ENCODE data around the gene TNFRSF12A.
A peak's percentile ranks its signal among the peaks of the same experiment; 100 is the strongest.

Gene TNFRSF12A

GRCh38 chr16:2986623-2987188, 33.5 kb upstream of the TNFRSF12A start:
- no peak for DNase-seq (ENCODE audit: low read depth in 2 of 2)

DNA sequence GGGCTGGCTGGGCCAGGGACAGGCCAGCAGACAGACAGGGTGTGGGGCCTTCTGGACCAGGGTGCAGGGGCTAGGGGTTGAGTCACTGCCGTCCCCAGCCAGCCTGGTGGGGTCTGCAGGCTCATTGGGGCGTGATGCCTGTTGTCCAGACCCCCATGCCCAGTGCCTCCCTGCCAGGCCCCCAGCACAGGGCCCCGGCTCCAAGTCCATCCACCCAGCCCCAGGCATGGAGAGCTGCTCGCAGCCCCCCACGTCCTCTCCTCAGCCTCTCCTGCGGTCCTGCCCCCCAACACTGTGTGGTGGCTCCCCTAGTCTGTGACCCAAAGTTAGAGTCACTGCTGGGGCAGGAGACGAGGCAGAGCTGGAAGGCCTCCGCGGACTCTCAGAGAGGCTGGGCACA, 32.9 kb upstream of the TNFRSF12A start:
- DNase-seq (ENCODE audit: low read depth in 2 of 2) = no peak

DNA sequence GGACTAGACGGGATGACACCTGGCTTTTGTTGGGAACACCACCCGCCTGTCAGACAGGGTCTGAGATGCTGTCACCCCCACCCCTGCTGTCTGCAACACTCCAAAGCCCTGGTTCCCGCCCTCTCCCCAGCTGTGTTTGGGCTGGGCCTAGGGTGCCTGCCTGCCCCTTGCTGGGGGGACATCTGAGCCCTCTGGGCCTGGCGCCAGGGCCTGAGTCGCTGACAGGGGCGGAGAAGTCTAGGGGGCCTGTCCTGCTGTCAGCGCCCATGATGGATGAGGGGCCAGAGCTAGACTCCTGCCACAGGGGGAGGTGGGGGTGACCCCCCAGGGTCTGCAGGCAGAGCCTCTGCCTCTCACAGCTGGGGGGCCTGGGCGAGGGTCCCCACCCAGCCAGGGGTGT, 32.3 kb upstream of the TNFRSF12A start:
- DNase-seq (ENCODE audit: low read depth in 2 of 2) = no peak

GRCh38 chr16:2988590-2989099, 31.5 kb upstream of the TNFRSF12A start:
- no peak for DNase-seq (ENCODE audit: low read depth in 2 of 2)

DNA sequence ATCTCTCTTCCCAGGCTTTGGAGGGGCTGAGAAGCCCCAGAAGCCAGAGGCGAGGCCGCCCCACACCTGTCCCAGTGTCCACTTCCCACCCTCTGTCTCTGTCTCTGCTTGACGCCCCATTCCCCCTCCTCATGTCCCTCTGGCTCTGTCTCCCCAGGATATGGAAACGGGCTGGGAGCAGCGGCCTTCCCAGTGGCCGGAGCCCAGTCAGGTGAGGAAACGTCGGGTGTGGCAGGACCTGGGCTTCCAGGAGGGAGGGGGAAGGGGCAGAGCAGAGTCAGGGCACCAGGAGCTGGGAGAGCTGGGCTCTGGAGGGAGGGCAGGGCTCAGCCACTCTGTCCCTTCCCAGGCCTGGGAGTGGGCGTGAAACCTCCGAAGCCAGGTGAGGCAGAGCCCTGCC, 29.3 kb upstream of the TNFRSF12A start:
- no peak for DNase-seq (ENCODE audit: low read depth in 2 of 2)

DNA sequence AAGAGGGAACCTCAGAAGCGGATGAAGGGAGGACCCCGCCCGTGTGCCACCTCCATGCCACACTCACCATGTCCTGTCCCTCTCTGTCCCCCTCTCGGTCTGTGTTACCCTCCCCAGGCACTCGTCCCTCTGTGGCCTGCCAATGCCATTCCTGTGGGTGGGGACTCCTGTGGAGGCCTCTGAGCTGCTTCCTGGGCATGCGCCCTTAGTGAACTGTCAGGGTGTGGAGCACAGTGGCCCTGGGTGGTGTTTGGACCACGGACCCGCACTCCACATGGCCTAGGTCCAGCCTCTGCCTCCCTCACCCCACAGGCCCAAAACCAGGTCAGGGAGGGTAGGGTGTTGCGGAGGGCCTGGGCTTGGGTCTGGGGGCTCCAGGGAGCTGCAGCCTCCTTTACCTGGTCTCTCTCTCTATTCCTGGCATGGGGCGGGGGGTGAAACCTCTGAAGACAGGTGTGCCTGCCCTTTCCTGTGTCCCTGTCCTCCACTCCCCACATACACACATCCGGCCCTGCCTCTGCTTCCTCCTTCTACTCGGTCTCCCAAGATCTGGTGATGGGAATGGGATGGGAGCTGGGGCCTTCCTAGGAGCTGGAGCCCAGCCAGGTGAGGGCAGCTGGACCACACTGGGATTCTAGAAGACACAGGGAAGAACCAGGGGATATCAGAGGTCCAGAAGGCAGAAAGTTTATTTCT, 28.5 kb upstream of the TNFRSF12A start:
- DNase-seq (ENCODE audit: low read depth in 2 of 2) = no peak

DNA sequence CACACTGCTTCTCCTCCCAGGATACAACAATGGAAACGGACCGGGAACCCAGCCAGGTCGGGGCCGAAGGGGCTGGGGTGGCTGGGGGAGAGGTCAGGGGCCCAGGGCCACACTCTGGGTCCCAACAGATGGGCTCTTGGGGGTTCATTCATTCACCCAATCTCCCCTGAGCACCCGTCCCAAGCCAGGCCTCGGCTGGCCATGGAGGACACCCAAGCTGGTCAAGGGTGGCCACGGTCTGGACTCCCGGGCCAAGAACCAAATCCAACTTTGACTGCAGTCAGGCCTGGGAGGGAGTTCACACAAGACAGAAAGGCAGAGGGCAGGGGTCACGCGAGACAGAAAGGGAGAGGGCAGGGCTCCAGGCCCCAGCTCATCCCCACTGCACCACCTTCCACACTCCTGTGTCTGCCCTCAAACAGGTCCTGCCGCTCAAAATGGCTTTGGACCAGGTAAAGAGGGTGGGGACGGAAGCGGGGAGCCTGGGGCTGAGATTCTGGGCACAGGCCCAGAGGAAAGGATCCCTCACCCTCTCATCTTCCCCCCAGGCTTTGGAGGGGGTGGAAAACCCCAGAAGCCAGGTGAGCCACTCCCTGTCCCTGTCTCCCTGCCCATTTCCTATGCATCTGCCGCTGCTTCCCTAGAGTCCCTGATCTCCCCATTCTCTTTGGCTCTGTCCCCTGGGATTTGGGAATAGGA, 27.6 kb upstream of the TNFRSF12A start:
- DNase-seq (ENCODE audit: low read depth in 2 of 2) = no peak

GRCh38 chr16:2996298-2996697, 23.9 kb upstream of the TNFRSF12A start:
- DNase-seq (ENCODE audit: low read depth in 2 of 2) = no peak

GRCh38 chr16:2999929-3000328, 20.2 kb upstream of the TNFRSF12A start:
- no peak for DNase-seq (ENCODE audit: low read depth in 2 of 2)

DNA sequence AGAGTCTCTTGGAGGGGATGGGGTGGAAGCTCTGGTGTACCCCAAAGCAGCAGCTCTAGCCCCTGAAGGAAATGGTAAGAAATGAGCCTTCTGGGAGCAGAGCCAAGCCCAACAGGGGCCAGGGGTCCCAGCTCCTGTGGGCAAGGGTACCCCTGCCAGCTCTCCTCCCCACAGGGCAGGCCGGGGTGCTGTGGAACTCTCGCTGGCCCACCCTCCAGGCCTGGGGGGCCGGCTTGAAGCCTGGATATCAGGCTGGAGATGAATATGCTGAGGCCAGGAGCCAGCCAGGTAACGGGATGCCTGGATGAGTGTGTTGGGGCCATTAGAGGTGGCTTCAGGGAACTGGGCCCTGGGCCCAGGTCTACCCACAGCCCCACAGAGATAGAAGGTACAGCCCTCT, 19.6 kb upstream of the TNFRSF12A start:
- DNase-seq (ENCODE audit: low read depth in 2 of 2) = no peak

- no peak for DNase-seq (ENCODE audit: low read depth in 2 of 2)
These were observed 18.9 kb upstream of the TNFRSF12A start for GRCh38 chr16:3001316-3001715.

DNA sequence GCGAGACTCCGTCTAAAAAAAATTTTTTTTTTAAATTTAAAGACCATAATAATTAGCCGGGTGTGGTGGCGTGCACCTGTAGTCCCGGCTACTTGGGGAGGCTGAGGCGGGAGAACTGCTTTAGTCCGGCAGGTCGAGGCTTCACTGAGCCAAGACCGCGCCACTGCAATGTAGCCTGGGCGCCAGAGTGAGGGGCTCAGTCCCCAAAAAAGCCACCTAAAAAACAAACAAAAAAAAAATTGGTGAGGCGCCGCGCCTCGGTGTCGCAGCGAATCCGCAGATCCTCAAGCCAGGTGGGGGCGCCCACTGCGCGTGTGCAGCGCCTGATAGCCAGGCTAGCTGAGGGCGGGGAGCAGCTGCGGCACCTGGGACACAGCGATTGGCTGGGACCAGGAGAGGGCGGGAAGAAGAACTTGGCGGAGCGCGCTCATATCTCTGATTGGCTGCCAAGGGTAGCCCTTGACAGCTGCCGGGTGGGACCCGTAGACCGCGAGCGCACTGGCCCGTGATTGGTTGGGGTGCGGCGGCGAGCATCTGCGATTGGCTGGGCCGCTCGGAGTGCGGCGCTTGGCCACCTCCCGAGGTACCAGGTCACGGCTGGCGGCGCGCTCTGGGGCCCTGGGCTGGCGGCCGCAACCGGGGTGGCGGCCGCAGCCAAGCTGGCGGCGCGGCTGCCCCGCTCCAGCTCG, 16.4 kb upstream of the TNFRSF12A start:
- peak; percentile 88 to 95 for DNase-seq (ENCODE audit: low read depth in 2 of 2)

- DNase-seq (ENCODE audit: low read depth in 2 of 2) = no peak
These were observed 15.8 kb upstream of the TNFRSF12A start for GRCh38 chr16:3004319-3004718.

DNA sequence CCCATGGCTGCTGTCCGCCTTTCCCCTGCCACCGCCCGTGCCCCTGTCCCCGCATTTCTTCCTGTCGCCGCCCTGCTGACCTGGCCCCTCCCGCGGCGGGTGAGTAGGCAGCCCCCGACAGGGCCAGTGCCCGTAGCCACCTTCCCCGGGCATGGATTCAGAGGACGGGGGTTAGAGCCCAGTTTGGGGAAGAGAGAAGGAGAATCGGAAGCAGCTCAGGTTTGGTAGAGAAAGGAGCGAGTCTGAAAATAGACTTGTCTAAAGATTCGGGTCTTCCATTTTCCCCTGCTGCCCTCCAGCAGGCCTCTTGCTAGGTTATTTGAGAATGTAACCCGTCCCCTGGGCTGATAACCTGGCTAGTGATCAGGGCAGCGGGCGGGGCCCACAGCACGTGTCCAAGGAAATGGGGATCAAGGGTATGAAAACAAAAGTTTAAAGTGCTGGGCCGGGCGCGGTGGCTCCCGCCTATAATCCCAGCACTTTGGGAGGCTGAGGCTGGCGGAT, 15.3 kb upstream of the TNFRSF12A start:
- no peak for DNase-seq (ENCODE audit: low read depth in 2 of 2)

DNA sequence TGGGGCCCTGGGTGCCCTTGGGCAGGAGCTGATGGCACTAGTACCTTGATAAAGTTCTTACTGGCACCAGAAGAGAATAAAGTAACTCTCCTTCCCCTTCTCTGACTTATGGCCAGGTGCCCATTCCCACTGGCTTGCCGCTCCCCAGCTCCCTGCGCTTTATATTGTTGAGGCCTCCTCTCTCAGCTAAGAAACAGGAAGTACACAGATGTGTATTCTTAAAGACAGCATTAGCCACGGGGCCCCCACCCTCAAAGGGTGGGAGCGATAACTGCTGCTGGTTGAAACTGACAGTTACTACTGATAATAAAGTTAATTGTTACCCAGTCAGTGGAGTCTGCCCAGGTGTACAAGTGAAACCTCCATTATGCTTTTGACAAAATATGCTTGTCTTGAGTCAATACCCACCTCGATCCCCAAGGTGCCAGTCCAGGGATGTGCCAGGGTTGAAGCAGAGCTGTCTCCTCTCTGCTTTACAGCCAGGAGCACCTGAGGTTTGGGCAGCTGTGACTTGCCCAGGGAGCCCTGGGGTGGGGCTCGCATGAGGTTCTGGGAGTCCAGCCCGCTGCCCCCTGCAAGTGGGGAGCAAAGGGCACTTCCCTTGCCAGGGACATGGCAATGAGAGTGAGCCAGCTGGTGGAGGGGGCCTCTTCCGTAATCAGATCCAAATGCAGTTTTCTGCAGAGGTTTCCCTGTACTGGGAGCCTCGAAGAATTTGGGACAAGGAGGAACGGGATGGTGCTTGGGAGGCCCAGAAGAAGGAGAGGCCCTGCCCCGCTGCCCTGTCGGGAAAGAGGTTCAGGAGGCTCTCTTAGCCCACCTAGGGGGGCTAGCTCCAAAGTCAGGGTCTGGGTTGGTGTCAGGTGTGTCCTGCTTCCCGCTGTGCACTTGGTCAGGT, 12.9 kb upstream of the TNFRSF12A start:
- no peak for DNase-seq (ENCODE audit: low read depth in 2 of 2)

GRCh38 chr16:3007957-3008689, 12.0 kb upstream of the TNFRSF12A start:
- DNase-seq (ENCODE audit: low read depth in 2 of 2) = no peak

GRCh38 chr16:3008690-3009037, 11.5 kb upstream of the TNFRSF12A start:
- DNase-seq (ENCODE audit: low read depth in 2 of 2) = no peak

DNA sequence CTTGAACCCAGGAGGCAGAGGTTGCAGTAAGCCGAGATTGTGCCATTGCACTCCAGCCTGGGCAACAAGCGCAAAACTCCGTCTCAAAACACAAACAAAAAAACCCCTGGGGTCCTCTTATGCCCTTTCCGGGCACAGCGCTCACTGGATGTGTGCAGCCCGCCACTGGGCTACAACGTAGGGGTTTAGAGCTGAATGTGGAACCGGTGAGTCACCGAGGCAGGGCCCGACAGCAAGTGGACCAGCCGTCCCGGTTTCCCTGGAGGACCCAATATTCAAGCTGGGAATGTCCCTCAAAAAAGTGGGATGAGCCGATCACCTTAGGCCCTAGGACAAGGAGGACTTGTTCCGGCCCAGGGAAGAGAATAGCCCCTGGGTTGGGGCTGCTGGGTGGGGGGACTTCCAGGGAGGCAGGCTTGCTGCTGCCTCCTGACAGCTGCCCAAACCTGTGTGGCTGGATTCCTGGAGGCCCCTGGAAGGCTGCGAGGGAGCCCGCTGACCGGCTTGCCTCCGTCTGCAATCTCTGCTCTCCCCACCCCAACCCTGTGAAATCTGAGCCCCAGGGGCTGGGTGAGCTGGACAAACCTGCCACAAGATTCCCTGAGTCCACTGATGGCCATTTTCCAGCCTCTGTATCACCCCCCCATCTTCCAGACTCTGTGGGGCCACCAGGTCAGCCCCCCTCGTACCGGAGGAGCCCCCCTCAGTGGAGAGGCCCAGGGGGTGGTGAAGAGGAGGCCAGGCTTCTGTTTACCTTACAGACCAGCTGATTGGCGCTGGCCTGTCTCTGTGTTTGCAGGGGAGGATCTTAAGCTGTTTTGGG, 10.4 kb upstream of the TNFRSF12A start:
- no peak for DNase-seq (ENCODE audit: low read depth in 2 of 2)

DNA sequence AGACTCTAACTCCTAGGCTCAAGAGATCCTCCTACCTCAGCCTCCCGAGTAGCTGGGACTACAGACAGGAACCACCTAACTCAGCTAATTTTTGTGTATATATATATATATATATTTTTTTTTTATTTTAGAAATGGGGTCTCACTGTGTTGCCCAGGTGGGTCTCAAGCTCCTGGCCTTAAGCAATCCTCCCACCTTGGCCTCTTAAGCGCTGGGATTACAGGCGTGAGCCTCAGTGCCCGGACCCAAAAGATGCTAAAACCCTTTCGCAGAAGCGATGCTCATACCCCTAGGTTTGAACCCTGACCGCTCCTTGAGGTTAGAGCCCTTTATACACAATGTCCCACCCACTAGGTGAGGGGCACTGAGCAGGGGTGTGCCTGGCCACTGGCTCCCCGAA, 9.7 kb upstream of the TNFRSF12A start:
- DNase-seq (ENCODE audit: low read depth in 2 of 2) = no peak

- DNase-seq (ENCODE audit: low read depth in 2 of 2) = no peak
These were observed 7.9 kb upstream of the TNFRSF12A start for GRCh38 chr16:3012246-3012645.
